A549 treated with CpdA at 1 μM for 4 hours (cell line): ENCODE data around the gene DERL3. TPM values are rescaled to one million over a fixed set of nuclear protein-coding genes. Genes with fewer than 3 reads are reported as not detected.

Source experiments
- total RNA-seq: library from RNA; stranded (reverse); fragments of 200-300 nt; extraction: Qiagen RNA extraction; gene quantifications from 5 replicates; pipeline ENCODE4 v1.2.3, GENCODE V29; 2022; ENCODE audit warnings: low read depth

DERL3 gene
- 0.22 to 0.64 TPM (median 0.52 TPM) in 5 replicates for total RNA-seq

GRCh38 chr22:23838681-23839468, at the start of gene DERL3:
DERL3 (minus strand) TSS chr22:23839006; CDS start chr22:23838987, 19 bp downstream.

GRCh38 chr22:23857606-23858483, 19.0 kb upstream of the DERL3 start, which contains the start of gene SLC2A11:
SLC2A11 (plus strand) TSS chr22:23857875; CDS start chr22:23858000, 125 bp downstream.

GRCh38 chr22:23786752-23787599, 51.8 kb downstream of the DERL3 start, which contains the start of gene SMARCB1:
SMARCB1 (plus strand) TSS chr22:23786966; CDS start chr22:23787170, 204 bp downstream.

Other genes with a start within 250 kb of the DERL3 start
- 0.18 to 0.50 TPM (median 0.26 TPM) in 3 of 5 replicates, not detected in the others for gene DRICH1, start 206.7 kb downstream of the DERL3 start, total RNA-seq
- gene RGL4, start 148.0 kb downstream of the DERL3 start, total RNA-seq, result not detected in 5 replicates
- 0.86 to 1.2 TPM (median 1.0 TPM) in 5 replicates for gene ZNF70, start 87.9 kb downstream of the DERL3 start, total RNA-seq
- 0.39 to 1.6 TPM (median 0.79 TPM) in 4 of 5 replicates, not detected in the other for gene VPREB3, start 84.6 kb downstream of the DERL3 start, total RNA-seq
- not detected in 5 replicates for gene C22orf15, start 76.0 kb downstream of the DERL3 start, total RNA-seq
- gene CHCHD10, start 71.0 kb downstream of the DERL3 start, total RNA-seq, result 75.0 to 180 TPM (median 165 TPM) in 5 replicates
- gene MMP11, start 66.2 kb downstream of the DERL3 start, total RNA-seq, result 0.09 to 0.18 TPM (median 0.12 TPM) in 4 of 5 replicates, not detected in the other
- gene SMARCB1, start 52.0 kb downstream of the DERL3 start, total RNA-seq, result 51.1 to 56.6 TPM (median 55.8 TPM) in 5 replicates
- gene SLC2A11, start 18.9 kb upstream of the DERL3 start, total RNA-seq, result 7.6 to 9.9 TPM (median 9.5 TPM) in 5 replicates
- 464 to 961 TPM (median 856 TPM) in 5 replicates for gene MIF, start 55.4 kb upstream of the DERL3 start, total RNA-seq
- 0.28 to 0.48 TPM (median 0.40 TPM) in 4 of 5 replicates, not detected in the other for gene GSTT2B, start 122.2 kb upstream of the DERL3 start, total RNA-seq
- 1.5 to 2.0 TPM (median 1.8 TPM) in 5 replicates for gene DDTL, start 127.9 kb upstream of the DERL3 start, total RNA-seq
- gene DDT, start 135.4 kb upstream of the DERL3 start, total RNA-seq, result 108 to 167 TPM (median 151 TPM) in 5 replicates
- not detected in 5 replicates for gene GSTT2, start 141.1 kb upstream of the DERL3 start, total RNA-seq
- gene GSTT4, start 166.4 kb upstream of the DERL3 start, total RNA-seq, result not detected in 5 replicates
- gene CABIN1, start 172.3 kb upstream of the DERL3 start, total RNA-seq, result 15.3 to 24.3 TPM (median 21.2 TPM) in 5 replicates